KOPT-K1 (cell line): ENCODE measurements around the gene SLC5A10.
"Not testable (repeated sequence)": the region's sequence is repeated elsewhere in the genome, so short reads cannot be mapped to it uniquely, and the experiment has no call there.

Experiments
- H3K27ac ChIP-seq: fragments of 200-600 bp; sonication (generic); 2 replicates; pipeline ENCODE4 v1.5.1; 2016; ENCODE audit warnings: antibody characterized with exemption, mild to moderate bottlenecking, low read depth, low read length; ENCODE audit not compliant: poor library complexity, severe bottlenecking
- H3K36me3 ChIP-seq: fragments of 200-600 bp; sonication (generic); 2 replicates; pipeline ENCODE4 v1.5.1; 2017; ENCODE audit warnings: antibody characterized with exemption, mild to moderate bottlenecking, low read length, moderate library complexity; ENCODE audit not compliant: insufficient read depth
- H3K9me3 ChIP-seq: fragments of 200-600 bp; sonication (generic); 2 replicates; pipeline ENCODE4 v1.5.1; 2017; ENCODE audit warnings: antibody characterized with exemption, low read length, mild to moderate bottlenecking; ENCODE audit not compliant: insufficient read depth, poor library complexity, severe bottlenecking

SLC5A10 gene

GRCh38 chr17:19063326-19063956 lies 111.5 kb downstream of the SLC5A10 start:
- H3K27ac ChIP-seq, H3K9me3 ChIP-seq, H3K36me3 ChIP-seq: not testable (repeated sequence)

GRCh38 chr17:19064378-19064777 lies 112.4 kb downstream of the SLC5A10 start:
- not testable (repeated sequence) for H3K9me3 ChIP-seq, H3K36me3 ChIP-seq
- peak overlapping the region; percentile 22 for H3K27ac ChIP-seq

GRCh38 chr17:19070318-19071168 lies 118.6 kb downstream of the SLC5A10 start:
- H3K27ac ChIP-seq, H3K36me3 ChIP-seq, H3K9me3 ChIP-seq: not testable (repeated sequence)
